ENCODE data around the gene CCDC92.

GRCh38 chr12:124019115-124019514 is 46.5 kb upstream of the CCDC92 start:
- TF ChIP-seq EZH2 (IDR thresholded peaks at IDR 0.05; ENCODE audit: low read depth, low read length, severe bottlenecking): no peak
- no peak for TF ChIP-seq POLR2A (IDR thresholded peaks at IDR 0.05; ENCODE audit: control extremely low read depth in 1 of 2, low read depth in 2 of 2, low read length in 2 of 2)
- TF ChIP-seq SP1 (IDR thresholded peaks at IDR 0.05; ENCODE audit: low read depth, low read length): no peak
- no peak for TF ChIP-seq YY1 (IDR thresholded peaks at IDR 0.05; ENCODE audit: low read depth, low read length)
- no peak for TF ChIP-seq TCF12 (IDR thresholded peaks at IDR 0.05; ENCODE audit: low read depth, low read length)
- TF ChIP-seq, protein P1, sequence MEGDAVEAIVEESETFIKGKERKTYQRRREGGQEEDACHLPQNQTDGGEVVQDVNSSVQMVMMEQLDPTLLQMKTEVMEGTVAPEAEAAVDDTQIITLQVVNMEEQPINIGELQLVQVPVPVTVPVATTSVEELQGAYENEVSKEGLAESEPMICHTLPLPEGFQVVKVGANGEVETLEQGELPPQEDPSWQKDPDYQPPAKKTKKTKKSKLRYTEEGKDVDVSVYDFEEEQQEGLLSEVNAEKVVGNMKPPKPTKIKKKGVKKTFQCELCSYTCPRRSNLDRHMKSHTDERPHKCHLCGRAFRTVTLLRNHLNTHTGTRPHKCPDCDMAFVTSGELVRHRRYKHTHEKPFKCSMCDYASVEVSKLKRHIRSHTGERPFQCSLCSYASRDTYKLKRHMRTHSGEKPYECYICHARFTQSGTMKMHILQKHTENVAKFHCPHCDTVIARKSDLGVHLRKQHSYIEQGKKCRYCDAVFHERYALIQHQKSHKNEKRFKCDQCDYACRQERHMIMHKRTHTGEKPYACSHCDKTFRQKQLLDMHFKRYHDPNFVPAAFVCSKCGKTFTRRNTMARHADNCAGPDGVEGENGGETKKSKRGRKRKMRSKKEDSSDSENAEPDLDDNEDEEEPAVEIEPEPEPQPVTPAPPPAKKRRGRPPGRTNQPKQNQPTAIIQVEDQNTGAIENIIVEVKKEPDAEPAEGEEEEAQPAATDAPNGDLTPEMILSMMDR (IDR thresholded peaks at IDR 0.05; ENCODE audit: control extremely low read depth in 1 of 3, insufficient read depth in 1 of 3, low read depth in 1 of 3, low read length in 3 of 3): no peak
- TF ChIP-seq GTF2F1 (IDR thresholded peaks at IDR 0.05; ENCODE audit: borderline replicate concordance, low read depth, low read length): no peak
- no peak for TF ChIP-seq JUN (IDR thresholded peaks at IDR 0.05; ENCODE audit: low read depth, low read length)
